ENCODE data around the gene CNOT11. TPM values are rescaled to one million over a fixed set of nuclear protein-coding genes. Genes with fewer than 3 reads are reported as not detected.

CNOT11 gene
- total and polyA plus RNA-seq, 2 of the 4 experiments (the other 2 are of a cell fraction), result 36.4 to 55.8 TPM

- Histone ChIP-seq H3K14ac (replicated peaks; ENCODE audit: low read depth, low read length) (no peak overlapping the region), H2BK20ac (ENCODE audit: low read depth, low read length) (no peak overlapping the region), H3K9me1 (ENCODE audit: insufficient read depth, low read length) (peaks cover 2% of the 10 kb centered on the region; the same call in 1 of the 2 replicates), H2BK5ac (ENCODE audit: low read depth, low read length, poor library complexity, severe bottlenecking) (no peak overlapping the region), H3K27me3 (ENCODE audit: control insufficient read depth, insufficient read depth, low read length) (no peaks in the 10 kb centered on the region), H2AK9ac (replicated peaks; ENCODE audit: low read depth, low read length, poor library complexity) (no peak overlapping the region), H3K27ac (ENCODE audit: insufficient read depth, low read length) (no peak overlapping the region), H4K20me1 (ENCODE audit: insufficient read depth, low read length) (peaks cover 5% of the 10 kb centered on the region; the same call in 1 of the 2 replicates), H4K91ac (ENCODE audit: insufficient read depth, low read depth, low read length) (no peak overlapping the region), H3K4me2 (ENCODE audit: low read depth, low read length) (no peak overlapping the region), H3K56ac (ENCODE audit: extremely low read depth, insufficient read depth, low read length) (no peak overlapping the region), H3K36me3 (ENCODE audit: control insufficient read depth, insufficient read depth, low read length) (peaks cover 42% of the 10 kb centered on the region), H3K9me3 (ENCODE audit: control insufficient read depth, insufficient read depth, low read length) (no peaks in the 10 kb centered on the region), H3K4me1 (ENCODE audit: control insufficient read depth, insufficient read depth, low read length) (no peaks in the 10 kb centered on the region), H4K8ac (ENCODE audit: low read depth in 2 of 2, low read length in 2 of 2) (no peak overlapping the region), H2AK5ac (ENCODE audit: low read depth, low read length) (no peak overlapping the region), H3K4me3 (ENCODE audit: insufficient read depth, low read depth, low read length) (no peak overlapping the region), H3K9ac (ENCODE audit: low read depth, low read length) (no peak overlapping the region), H2BK120ac (ENCODE audit: low read depth, low read length) (no peak overlapping the region), H3K4ac (ENCODE audit: low read depth, low read length) (no peak overlapping the region), H2AFZ (replicated peaks; ENCODE audit: low read length, poor library complexity) (no peak overlapping the region), H3K23ac (ENCODE audit: low read depth, low read length) (no peak overlapping the region), H3K18ac (ENCODE audit: low read depth, low read length) (no peak overlapping the region), H4K5ac (ENCODE audit: low read depth, low read length) (no peak overlapping the region), H3K79me1 (ENCODE audit: low read depth in 1 of 2, low read length in 2 of 2) (peaks cover 20 to 37% of the 10 kb centered on the region in 2 experiments), H2BK15ac (ENCODE audit: low read depth, low read length) (no peak overlapping the region)
- intact Hi-C loops (cut with micrococcal nuclease), result no loop called here
- no TSS peak for BruUV-seq (replicated peaks)
- DNase-seq (no peak), ATAC-seq (ENCODE audit: low read depth) (no peak)
- ChIA-PET POLR2A (ENCODE audit: unreplicated experiment) (no interaction called here), CTCF (no interaction called here)
- 88% methylated on average over 2 of the region's 13 CpGs; no CpG with 5 or more reads in 1 of the 2 experiments for WGBS, 2 experiments (ENCODE audit: extremely low coverage in 2 of 2, insufficient read length in 1 of 2)
- in situ Hi-C loops (cut with MboI; ENCODE audit: low sequenced_read_pairs), result no loop called here
- TF ChIP-seq SMC3 (IDR thresholded peaks at IDR 0.05; ENCODE audit: low read depth, low read length) (no peak), ELK1 (IDR thresholded peaks at IDR 0.05; ENCODE audit: borderline replicate concordance, low read depth, low read length) (no peak), FOS (IDR thresholded peaks at IDR 0.05; ENCODE audit: low read depth, low read length) (no peak)
- dilution Hi-C loops (cut with HindIII; ENCODE audit: low sequenced_read_pairs, unreplicated experiment), result no loop called here
Measured at GRCh38 chr2:101264360-101264939, 11.8 kb downstream of the CNOT11 start.
